GM23338 (cell line): ENCODE measurements around the gene YIF1A.
"Not testable (repeated sequence)": the region's sequence is repeated elsewhere in the genome, so short reads cannot be mapped to it uniquely, and the experiment has no call there.

Experiments used
- CTCF ChIP-seq, 2 experiments: fragments of 200-600 bp in 1 of 2; sonication (generic) in 1 of 2; conservative IDR thresholded peaks; 2 replicates each; pipeline versions ENCODE4 v1.5.1 to v1.6.1; 2016 to 2017; ENCODE audit warnings: antibody characterized with exemption in 2 of 2, low read depth in 2 of 2, mild to moderate bottlenecking in 2 of 2, moderate library complexity in 1 of 2
- EZH2 ChIP-seq: fragments of 200-600 bp; sonication (generic); IDR thresholded peaks from one replicate; pipeline ENCODE4 v1.8.0; 2017; ENCODE audit warnings: antibody characterized with exemption, mild to moderate bottlenecking, low read depth; ENCODE audit not compliant: unreplicated experiment
- POLR2AphosphoS5 ChIP-seq: IDR thresholded peaks from 2 replicates; pipeline ENCODE4 v1.6.1; 2016; ENCODE audit warnings: antibody characterized with exemption, low read depth

GRCh38 chr11:66277064-66277463 lies 11.9 kb downstream of the YIF1A start:
- TF ChIP-seq POLR2AphosphoS5; EZH2; CTCF (conservative IDR thresholded peaks at IDR 0.05; ENCODE audit: low read depth in 2 of 2): not testable (repeated sequence)
